OCI-LY3 (cell line): ENCODE results near the gene TMEM176A.

Experiments used
- CTCF ChIP-seq: fragments of 200-600, 300-600 bp; sonication (generic); IDR thresholded peaks from 2 replicates; pipeline ENCODE4 v1.5.1; 2014; ENCODE audit warnings: antibody characterized with exemption, low read length, low read depth
- EZH2phosphoT487 ChIP-seq: fragments of 200-600 bp; shearing (Covaris generic); IDR thresholded peaks from 2 replicates; pipeline ENCODE4 v1.6.1; 2018; ENCODE audit warnings: antibody characterized with exemption, mixed run types, low read depth

- TF ChIP-seq CTCF (peak; percentile 93), EZH2phosphoT487 (no peak)
These were observed 21.7 kb upstream of the TMEM176A start for GRCh38 chr7:150778738-150779301.
